HepG2 (cell line): ENCODE measurements around the gene HDAC10. TPM values are rescaled to one million over a fixed set of nuclear protein-coding genes. Genes with fewer than 3 reads are reported as not detected.

Experiments used
- ATAC-seq: fragments of 200-7000 bp; cut with Tn5 transposase; 3 replicates; pipeline ENCODE4 v1.9.1; 2020; ENCODE audit warnings: mild to moderate bottlenecking, moderate library complexity
- BruUV-seq: library from RNA; stranded (reverse); fragments of 400-500 nt; replicated peaks from 2 replicates; lab custom pipeline; 2021; lab: Mats Ljungman, UMichigan
- CTCF ChIA-PET: fragments of 300-600 bp; formaldehyde crosslinking; extraction: SDS; loops from one replicate; lab custom pipeline; 2021; ENCODE audit warnings: low total read pairs, inconsistent platforms, low intra/inter-chr PET ratio; lab: Yijun Ruan, JAX
- POLR2A ChIA-PET: fragments of 350-600 bp; sonication (Branson Sonifier 250); formaldehyde crosslinking; loops from one replicate; lab custom pipeline; 2020; ENCODE audit warnings: antibody characterized with exemption, inconsistent platforms; lab: Yijun Ruan, JAX
- DNase-seq: peaks from one replicate; pipeline ENCODE4 v3.0.0-alpha.2; 2015; ENCODE audit warnings: low spot score
- FAIRE-seq: peaks from 3 replicates; lab custom pipeline; 2011; peaks lifted over from hg19 to GRCh38; lab: Jason Lieb, UNC
- H2AFZ ChIP-seq: one replicate; pipeline ENCODE4 v1.6.1; 2011; ENCODE audit warnings: low read length, inconsistent platforms
- H3K27ac ChIP-seq: fragments of 300-600 bp; 3 replicates; pipeline ENCODE4 v1.8.0; 2011; ENCODE audit warnings: mixed run types, mild to moderate bottlenecking, mixed read lengths, low read length, inconsistent platforms; ENCODE audit not compliant: insufficient read depth; ENCODE audit errors: extremely low read length
- H3K27me3 ChIP-seq, 2 experiments: fragments of 200-600 bp in 1 of 2; 2 replicates in 1 of 2; 3 replicates in 1 of 2; pipeline versions ENCODE4 v1.6.0 to v1.8.0; 2011; ENCODE audit warnings: low read length in 2 of 2, mild to moderate bottlenecking in 2 of 2, moderate library complexity in 2 of 2, inconsistent platforms in 1 of 2; ENCODE audit not compliant: insufficient read depth in 2 of 2, control insufficient read depth in 1 of 2
- H3K36me3 ChIP-seq, 2 experiments: fragments of 200-600 bp in 1 of 2; replicated peaks in 1 of 2; 2 replicates in 1 of 2; 3 replicates in 1 of 2; pipeline versions ENCODE4 v1.5.1 to v1.8.0; 2011; ENCODE audit warnings: low read length in 2 of 2, inconsistent platforms in 1 of 2; ENCODE audit not compliant: insufficient read depth in 2 of 2, control insufficient read depth in 1 of 2
- H3K4me1 ChIP-seq: 2 replicates; pipeline ENCODE4 v1.5.1; 2012; ENCODE audit warnings: low read length, inconsistent platforms; ENCODE audit not compliant: insufficient read depth
- H3K4me2 ChIP-seq: 2 replicates; pipeline ENCODE4 v1.6.0; 2011; ENCODE audit warnings: low read depth, low read length, inconsistent platforms
- H3K4me3 ChIP-seq, 3 experiments: fragments of 200-600 bp in 1 of 3; sonication (generic), shearing (Covaris generic) in 1 of 3; replicated peaks in 1 of 3; 2 replicates each; pipeline ENCODE4 v1.5.1; 2011 to 2016; ENCODE audit warnings: low read length in 3 of 3, inconsistent platforms in 2 of 3, low read depth in 2 of 3, mild to moderate bottlenecking in 2 of 3, control low read depth in 1 of 3, mixed read lengths in 1 of 3; ENCODE audit not compliant: insufficient read depth in 1 of 3
- H3K79me2 ChIP-seq: one replicate; pipeline ENCODE4 v1.6.1; 2011; ENCODE audit warnings: low read length, inconsistent platforms; ENCODE audit not compliant: insufficient read depth
- H3K9ac ChIP-seq: 2 replicates; pipeline ENCODE4 v1.6.0; 2011; ENCODE audit warnings: mild to moderate bottlenecking, low read depth, low read length, inconsistent platforms; ENCODE audit not compliant: insufficient read depth
- H3K9me3 ChIP-seq: 2 replicates; pipeline ENCODE4 v1.5.1; 2012; ENCODE audit warnings: mild to moderate bottlenecking, low read length
- H4K20me1 ChIP-seq: 2 replicates; pipeline ENCODE4 v1.6.0; 2011; ENCODE audit warnings: inconsistent platforms, mild to moderate bottlenecking, low read length, moderate library complexity; ENCODE audit not compliant: insufficient read depth
- CBFB ChIP-seq: sonication (generic); formaldehyde crosslinking; IDR thresholded peaks from 2 replicates; pipeline ENCODE4 v1.4.0; 2020; ENCODE audit warnings: missing genetic modification reagents
- MEIS2 ChIP-seq: sonication (generic); formaldehyde crosslinking; IDR thresholded peaks from 2 replicates; pipeline ENCODE4 v1.9.0; 2021; ENCODE audit warnings: mild to moderate bottlenecking, missing genetic modification reagents
- MIER2 ChIP-seq: IDR thresholded peaks from 2 replicates; pipeline ENCODE4 v1.6.1; 2016; ENCODE audit warnings: missing biosample characterization, missing genetic modification reagents
- NR2F2 ChIP-seq: IDR thresholded peaks from 2 replicates; pipeline ENCODE4 v1.6.1; 2012; ENCODE audit warnings: low read depth, inconsistent platforms, borderline replicate concordance
- PRDM4 ChIP-seq: sonication (generic); formaldehyde crosslinking; IDR thresholded peaks from 2 replicates; pipeline ENCODE4 v1.9.0; 2021; ENCODE audit warnings: missing genetic modification reagents, borderline replicate concordance
- RAD21 ChIP-seq: fragments of 450-650 bp; formaldehyde crosslinking; IDR thresholded peaks from 2 replicates; pipeline ENCODE4 v1.5.0; 2020; ENCODE audit warnings: mild to moderate bottlenecking
- SALL2 ChIP-seq: sonication (generic); formaldehyde crosslinking; IDR thresholded peaks from 2 replicates; pipeline ENCODE4 v1.8.1; 2023; ENCODE audit warnings: mild to moderate bottlenecking, missing genetic modification reagents, inconsistent platforms
- TIGD3 ChIP-seq: sonication (generic); formaldehyde crosslinking; IDR thresholded peaks from 2 replicates; pipeline ENCODE4 v1.5.1; 2020; ENCODE audit warnings: mild to moderate bottlenecking, missing genetic modification reagents, borderline replicate concordance
- TRAFD1 ChIP-seq: sonication (generic); formaldehyde crosslinking; IDR thresholded peaks from 2 replicates; pipeline ENCODE4 v1.5.1; 2020; ENCODE audit warnings: missing genetic modification reagents, mild to moderate bottlenecking, borderline replicate concordance
- YEATS2 ChIP-seq: sonication (generic); formaldehyde crosslinking; IDR thresholded peaks from 2 replicates; pipeline ENCODE4 v1.4.0; 2020; ENCODE audit warnings: missing genetic modification reagents, borderline replicate concordance
- ZBTB20 ChIP-seq: sonication (generic); formaldehyde crosslinking; IDR thresholded peaks from 2 replicates; pipeline ENCODE4 v1.8.1; 2023; ENCODE audit warnings: missing genetic modification reagents, low read depth, mild to moderate bottlenecking, borderline replicate concordance
- ZBTB39 ChIP-seq: sonication (generic); formaldehyde crosslinking; IDR thresholded peaks from 2 replicates; pipeline ENCODE4 v1.5.0; 2020; ENCODE audit warnings: missing genetic modification reagents
- ZKSCAN8 ChIP-seq: IDR thresholded peaks from 2 replicates; pipeline ENCODE4 v1.6.1; 2016; ENCODE audit warnings: borderline replicate concordance, missing genetic modification reagents, missing compliant biosample characterization
- ZNF432 ChIP-seq: sonication (generic); formaldehyde crosslinking; IDR thresholded peaks from 2 replicates; pipeline ENCODE4 v1.5.0; 2020; ENCODE audit warnings: missing genetic modification reagents, mild to moderate bottlenecking, borderline replicate concordance
- ZNF597 ChIP-seq: sonication (generic); formaldehyde crosslinking; IDR thresholded peaks from 2 replicates; pipeline ENCODE4 v1.5.0; 2020; ENCODE audit warnings: missing genetic modification reagents
- ZNF772 ChIP-seq: sonication (generic); formaldehyde crosslinking; IDR thresholded peaks from 2 replicates; pipeline ENCODE4 v1.5.0; 2020; ENCODE audit warnings: mild to moderate bottlenecking, missing genetic modification reagents
- WGBS: methylation state at CpG from one replicate; pipeline ENCODE4 v1.1.6; 2017; ENCODE audit warnings: low lambda C conversion rate; 5-methylcytosine and 5-hydroxymethylcytosine counted together
- in situ Hi-C: cut with HindIII; loops from 2 replicates; pipeline ENCODE4 v1.10.0; 2017; ENCODE audit warnings: low pct_unique_long_range_greater_than_20kb; ENCODE audit not compliant: extremely low pct_ligation_motif_present
- intact Hi-C: fragments of 100-400 bp; cut with micrococcal nuclease; formaldehyde crosslinking; loops from one replicate; pipeline ENCODE4 v1.10.0; 2022; ENCODE audit not compliant: unreplicated experiment
- polyA plus RNA-seq, 8 experiments: library from polyadenylated mRNA; depleted of rRNA in 3 of 8; stranded (reverse) in 7 of 8; unstranded in 1 of 8; fragments of >200 nt; fragmentation: Illumina TruSeq in 4 of 8; extraction: Trizol in 4 of 8; gene quantifications; 2 replicates each; pipeline versions ENCODE4 v1.2.1 to v1.2.3, GENCODE V29; 2011 to 2016; ENCODE audit warnings: low read depth in 4 of 8, missing spikeins in 1 of 8, mixed read lengths in 1 of 8; ENCODE audit not compliant: insufficient read depth in 1 of 8
- total RNA-seq, 5 experiments: library from RNA; depleted of rRNA; stranded (reverse); fragments of >200 nt; fragmentation: Illumina TruSeq; extraction: Trizol; gene quantifications; 2 replicates each; pipeline ENCODE4 v1.2.3, GENCODE V29; 2016; ENCODE audit warnings: low read depth in 1 of 5

Gene HDAC10
- total and polyA plus RNA-seq, 2 of the 13 experiments (the other 11 are each of a cell fraction or from before 2014, with no cell fraction given): 13.9 to 14.9 TPM

- intact Hi-C loops: no loop called here
- Histone ChIP-seq H3K27me3 (no peaks in the 10 kb centered on the region), H3K4me1 (peaks cover 6% of the 10 kb centered on the region), H2AFZ (no peak overlapping the region), H3K4me2 (no peak overlapping the region), H3K4me3 (no peak overlapping the region), H3K9me3 (no peaks in the 10 kb centered on the region), H3K9ac (no peak overlapping the region), H4K20me1 (0 out of 2 replicates have a peak, but pooled peaks cover 3% of the 10 kb centered on the region), H3K27ac (no peak overlapping the region), H3K79me2 (no peaks in the 10 kb centered on the region), H3K36me3 (peaks cover 34 to 45% of the 10 kb centered on the region in 2 experiments; a peak in 4 of 5 replicates)
- WGBS: no CpG with 5 or more reads among the region's 21 CpGs
- POLR2A ChIA-PET: no interaction called here
- BruUV-seq: no TSS peak
- CTCF ChIA-PET: interaction anchor here (0.6 to 1.3 kb wide), 3 partner anchors 48 to 192 kb away, joined by 3 to 4 read pairs (median 3); partner anchors contain the start of gene DENND6B
- DNase-seq (no peak), FAIRE-seq (no peak), ATAC-seq (no peak)
- in situ Hi-C loops: loop anchor here (5.0 kb wide), 1 partner anchor 49 kb away; the partner anchor contains the start of gene DENND6B
- TF ChIP-seq PRDM4 (CRISPR knock-in tag): no peak
- no peak for TF ChIP-seq CBFB
- no peak for TF ChIP-seq ZNF597 (CRISPR knock-in tag)
- TF ChIP-seq MIER2: no peak
- TF ChIP-seq YEATS2: no peak
- TF ChIP-seq ZNF432 (CRISPR knock-in tag): no peak
- no peak for TF ChIP-seq SALL2 (CRISPR knock-in tag)
- no peak for TF ChIP-seq ZKSCAN8 (CRISPR knock-in tag)
- no peak for TF ChIP-seq ZBTB20 (CRISPR knock-in tag)
- TF ChIP-seq ZNF772 (CRISPR knock-in tag): no peak
- TF ChIP-seq ZBTB39 (CRISPR knock-in tag): no peak
- TF ChIP-seq NR2F2: no peak
- no peak for TF ChIP-seq TIGD3 (CRISPR knock-in tag)
- no peak for TF ChIP-seq RAD21 (CRISPR knock-in tag)
- no peak for TF ChIP-seq TRAFD1 (CRISPR knock-in tag)
- no peak for TF ChIP-seq MEIS2 (CRISPR knock-in tag)
Observed at GRCh38 chr22:50278461-50278860, 27.4 kb upstream of the HDAC10 start.
